HL-60 (cell line): ENCODE data around the gene TPD52L1.

Experiments
- DNase-seq, 2 experiments: peaks; one replicate each; pipeline ENCODE4 v3.0.0-alpha.2; 2010 to 2020; ENCODE audit warnings: low read depth in 1 of 2, low spot score in 1 of 2
- H3K27ac ChIP-seq: fragments of 250-450 bp; sonication (Bioruptor Pico); replicated peaks from 2 replicates; pipeline ENCODE4 v1.5.1; 2020; ENCODE audit warnings: mild to moderate bottlenecking, moderate library complexity
- H3K27me3 ChIP-seq: fragments of 250-450 bp; sonication (Bioruptor Pico); 2 replicates; pipeline ENCODE4 v1.5.1; 2021; ENCODE audit warnings: mild to moderate bottlenecking, moderate library complexity; ENCODE audit not compliant: insufficient read depth, poor library complexity, severe bottlenecking
- H3K4me3 ChIP-seq: replicated peaks from 2 replicates; pipeline ENCODE4 v1.5.1; 2011; ENCODE audit warnings: mild to moderate bottlenecking, control low read depth, low read length; ENCODE audit not compliant: insufficient read depth
- CTCF ChIP-seq: IDR thresholded peaks from one replicate; pipeline ENCODE4 v1.5.1; 2011; ENCODE audit warnings: low read length, control low read depth, inconsistent platforms; ENCODE audit not compliant: insufficient read depth
- GABPA ChIP-seq: IDR thresholded peaks from 2 replicates; pipeline ENCODE4 v1.6.1; 2012; ENCODE audit warnings: low read depth
- POLR2AphosphoS5 ChIP-seq: IDR thresholded peaks from 2 replicates; pipeline ENCODE4 v1.6.1; 2012; ENCODE audit warnings: low read depth
- SPI1 ChIP-seq: IDR thresholded peaks from 2 replicates; pipeline ENCODE4 v1.6.1; 2012; ENCODE audit warnings: low read depth, mild to moderate bottlenecking, borderline replicate concordance
- TF ChIP-seq, protein P1 (sequence below): IDR thresholded peaks from 2 replicates; pipeline ENCODE4 v1.6.1; 2012; ENCODE audit warnings: low read depth; ENCODE audit not compliant: insufficient replicate concordance

The TPD52L1 gene

DNA sequence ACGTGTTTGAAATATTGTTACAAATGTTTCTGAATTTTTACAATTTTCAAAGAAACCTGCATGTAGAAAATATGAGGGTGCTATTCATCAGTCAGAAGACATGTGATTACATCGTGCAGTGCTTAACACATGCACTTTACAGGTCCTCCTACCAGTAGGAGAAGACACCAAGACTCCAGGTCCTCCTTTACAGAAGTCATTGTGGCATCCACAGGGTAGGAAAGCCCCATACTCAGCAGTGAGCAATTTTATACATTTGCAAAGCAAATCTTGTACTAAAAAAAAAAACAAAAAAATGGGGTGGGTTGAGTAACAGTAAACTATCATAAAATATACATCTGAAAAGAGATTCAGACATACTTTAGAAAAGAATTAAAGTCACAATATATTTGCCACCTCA lies 14.0 kb downstream of the TPD52L1 start:
- Histone ChIP-seq H3K27ac (no peak overlapping the region), H3K27me3 (no peaks in the 10 kb centered on the region), H3K4me3 (no peak overlapping the region)
- no peak for DNase-seq
- TF ChIP-seq GABPA (no peak), SPI1 (no peak), CTCF (no peak), POLR2AphosphoS5 (no peak)
- TF ChIP-seq, protein P1, sequence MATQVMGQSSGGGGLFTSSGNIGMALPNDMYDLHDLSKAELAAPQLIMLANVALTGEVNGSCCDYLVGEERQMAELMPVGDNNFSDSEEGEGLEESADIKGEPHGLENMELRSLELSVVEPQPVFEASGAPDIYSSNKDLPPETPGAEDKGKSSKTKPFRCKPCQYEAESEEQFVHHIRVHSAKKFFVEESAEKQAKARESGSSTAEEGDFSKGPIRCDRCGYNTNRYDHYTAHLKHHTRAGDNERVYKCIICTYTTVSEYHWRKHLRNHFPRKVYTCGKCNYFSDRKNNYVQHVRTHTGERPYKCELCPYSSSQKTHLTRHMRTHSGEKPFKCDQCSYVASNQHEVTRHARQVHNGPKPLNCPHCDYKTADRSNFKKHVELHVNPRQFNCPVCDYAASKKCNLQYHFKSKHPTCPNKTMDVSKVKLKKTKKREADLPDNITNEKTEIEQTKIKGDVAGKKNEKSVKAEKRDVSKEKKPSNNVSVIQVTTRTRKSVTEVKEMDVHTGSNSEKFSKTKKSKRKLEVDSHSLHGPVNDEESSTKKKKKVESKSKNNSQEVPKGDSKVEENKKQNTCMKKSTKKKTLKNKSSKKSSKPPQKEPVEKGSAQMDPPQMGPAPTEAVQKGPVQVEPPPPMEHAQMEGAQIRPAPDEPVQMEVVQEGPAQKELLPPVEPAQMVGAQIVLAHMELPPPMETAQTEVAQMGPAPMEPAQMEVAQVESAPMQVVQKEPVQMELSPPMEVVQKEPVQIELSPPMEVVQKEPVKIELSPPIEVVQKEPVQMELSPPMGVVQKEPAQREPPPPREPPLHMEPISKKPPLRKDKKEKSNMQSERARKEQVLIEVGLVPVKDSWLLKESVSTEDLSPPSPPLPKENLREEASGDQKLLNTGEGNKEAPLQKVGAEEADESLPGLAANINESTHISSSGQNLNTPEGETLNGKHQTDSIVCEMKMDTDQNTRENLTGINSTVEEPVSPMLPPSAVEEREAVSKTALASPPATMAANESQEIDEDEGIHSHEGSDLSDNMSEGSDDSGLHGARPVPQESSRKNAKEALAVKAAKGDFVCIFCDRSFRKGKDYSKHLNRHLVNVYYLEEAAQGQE, result no peak

DNA sequence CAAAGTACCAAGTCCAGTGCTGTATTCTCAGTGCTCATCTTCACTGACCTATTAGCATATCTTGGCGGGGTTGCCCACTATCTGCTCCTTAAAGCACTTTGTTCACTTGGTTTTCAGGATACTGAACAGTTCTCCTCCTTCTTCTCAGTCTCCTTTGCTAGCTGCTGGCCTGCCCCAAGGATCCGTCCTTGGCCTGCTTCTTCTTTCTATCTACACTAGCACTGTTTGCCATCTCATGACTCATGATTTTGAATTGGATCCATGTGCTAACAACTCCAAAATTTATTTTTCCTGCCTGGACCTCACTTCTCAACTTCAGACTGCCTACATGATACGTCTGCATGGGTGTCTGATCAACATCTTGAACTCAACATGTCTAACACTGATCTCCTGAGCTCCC lies 15.5 kb downstream of the TPD52L1 start:
- no peak overlapping the region for H3K4me3 ChIP-seq
- no peaks in the 10 kb centered on the region for H3K27me3 ChIP-seq
- TF ChIP-seq, protein P1, result no peak
- no peak for DNase-seq
- H3K27ac ChIP-seq, result no peak overlapping the region

GRCh38 chr6:125169522-125169921 lies 15.9 kb downstream of the TPD52L1 start:
- TF ChIP-seq, protein P1, result no peak
- TF ChIP-seq POLR2AphosphoS5 (no peak), SPI1 (no peak), GABPA (no peak), CTCF (no peak)
- H3K27ac ChIP-seq, result no peak overlapping the region
- DNase-seq, result no peak

DNA sequence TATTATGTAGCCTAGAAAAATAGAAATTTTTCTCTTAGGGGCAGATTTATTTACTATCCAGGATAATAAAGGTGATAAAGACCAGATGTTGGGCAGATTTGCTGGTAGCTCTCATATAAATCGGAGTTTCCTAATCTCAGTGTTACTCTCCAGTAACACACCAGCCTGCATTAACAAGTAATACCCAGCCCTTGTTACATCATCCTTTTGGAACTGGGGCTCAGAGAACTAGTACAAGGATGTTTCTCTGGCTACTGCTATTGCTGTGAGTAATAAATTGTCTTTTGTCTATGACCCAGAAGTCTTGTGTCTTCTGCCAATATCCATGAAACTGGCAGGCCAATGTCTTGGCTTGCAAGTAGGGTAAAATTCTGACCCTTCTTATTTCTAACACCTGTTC lies 16.8 kb downstream of the TPD52L1 start:
- Histone ChIP-seq H3K27ac (no peak overlapping the region), H3K27me3 (no peaks in the 10 kb centered on the region), H3K4me3 (no peak overlapping the region)
- DNase-seq, result no peak
- no peak for TF ChIP-seq CTCF
- no peak for TF ChIP-seq POLR2AphosphoS5
- TF ChIP-seq SPI1, result no peak
- TF ChIP-seq GABPA, result no peak
- TF ChIP-seq, protein P1, result no peak

More at GRCh38 chr6:125169522-125169921, 15.9 kb downstream of the TPD52L1 start:
- Histone ChIP-seq H3K27me3 (no peaks in the 10 kb centered on the region), H3K4me3 (no peak overlapping the region)
